GM21360 (cell line): ENCODE results near the gene PTK6.

Experiments
- ATAC-seq: cut with Tn5 transposase; IDR thresholded peaks from one replicate; pipeline ENCODE4 v1.9.1; 2021; ENCODE audit warnings: mild to moderate bottlenecking, moderate library complexity; ENCODE audit not compliant: unreplicated experiment

The PTK6 gene

DNA sequence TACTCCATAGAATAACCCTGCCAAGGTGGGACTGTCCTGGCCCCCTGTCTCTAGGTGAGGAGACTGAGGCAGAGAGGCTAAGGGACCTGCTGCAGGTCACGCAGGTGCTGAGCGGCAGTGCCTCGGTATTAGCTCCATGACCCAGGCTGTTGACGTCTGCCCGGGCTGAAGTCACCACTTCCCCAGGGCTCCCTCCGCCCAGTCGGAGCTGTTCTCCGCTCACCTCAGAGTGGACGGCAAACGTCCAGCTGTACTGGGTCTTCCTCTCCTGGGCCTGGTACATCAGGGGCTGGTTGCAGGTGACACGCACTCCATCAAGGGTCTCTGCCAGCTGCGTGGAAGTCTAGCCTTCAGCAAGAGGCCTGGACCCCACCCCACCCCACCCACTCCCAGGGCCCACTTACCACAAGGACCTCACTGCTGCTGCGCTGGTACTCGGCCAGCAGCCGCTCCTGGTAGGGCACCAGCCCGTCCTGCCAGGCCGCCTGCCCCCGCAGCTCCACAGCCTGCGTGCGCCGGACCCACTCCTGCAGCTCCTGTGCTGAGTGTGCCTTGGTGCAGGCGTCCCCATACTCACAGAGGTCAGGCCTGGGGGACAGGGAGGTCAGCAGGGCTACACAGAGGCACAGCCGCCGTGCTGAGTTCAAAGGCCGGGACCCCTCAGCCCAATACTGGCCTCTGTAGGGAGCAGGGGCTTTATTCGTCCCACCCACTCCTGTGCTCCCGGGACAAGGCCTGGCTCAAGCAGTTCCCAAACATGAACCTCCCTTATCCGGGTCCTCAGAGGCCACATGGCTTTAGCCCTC lies 33.3 kb upstream of the PTK6 start:
- no peak for ATAC-seq

DNA sequence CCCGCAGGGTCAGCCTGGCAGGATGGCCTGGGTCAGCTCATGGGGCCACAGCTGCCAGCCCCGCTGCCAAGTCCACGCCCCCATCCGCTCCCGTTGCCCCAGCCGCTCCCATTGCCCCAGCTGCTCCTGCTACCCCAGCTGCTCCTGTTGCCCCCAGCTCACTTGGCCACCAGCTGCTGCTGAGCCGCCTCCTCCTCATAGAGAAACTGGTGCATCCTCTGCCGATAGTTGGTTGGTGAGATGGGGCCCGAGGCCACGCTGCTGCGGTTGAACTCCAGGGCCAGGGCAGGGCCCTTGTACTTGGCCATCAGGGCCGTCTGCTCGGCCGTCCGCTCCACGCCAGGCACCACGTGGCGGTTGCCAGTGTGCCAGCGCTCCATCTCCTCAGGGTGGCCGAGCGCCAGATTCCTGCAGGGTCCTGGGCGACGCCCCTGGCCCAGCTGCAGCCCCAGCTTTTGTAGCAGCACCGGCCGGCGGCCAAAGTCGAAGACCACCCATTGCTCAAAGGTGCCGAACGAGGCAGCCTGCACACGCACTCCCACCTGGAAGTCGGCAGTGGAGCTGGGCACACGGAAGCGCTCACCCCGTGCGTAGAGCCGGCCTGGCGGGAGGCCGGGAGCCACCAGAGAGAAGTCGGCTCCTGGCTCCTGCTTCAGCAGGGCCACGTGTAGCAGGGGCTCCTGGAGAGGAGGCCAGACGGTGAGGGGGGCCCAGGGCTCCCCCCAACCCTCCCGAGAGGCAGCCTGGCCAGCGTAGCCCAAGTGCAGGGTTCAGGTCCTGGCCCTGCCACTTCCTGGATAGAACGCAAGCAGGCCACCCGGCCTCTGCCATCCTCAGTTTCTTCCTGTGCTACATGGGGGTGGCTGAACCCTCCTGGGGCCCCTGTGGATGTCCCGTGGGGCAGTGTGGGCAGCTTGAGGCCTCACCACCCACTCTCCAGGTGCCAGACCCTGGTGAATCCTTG lies 32.1 kb upstream of the PTK6 start:
- no peak for ATAC-seq

DNA sequence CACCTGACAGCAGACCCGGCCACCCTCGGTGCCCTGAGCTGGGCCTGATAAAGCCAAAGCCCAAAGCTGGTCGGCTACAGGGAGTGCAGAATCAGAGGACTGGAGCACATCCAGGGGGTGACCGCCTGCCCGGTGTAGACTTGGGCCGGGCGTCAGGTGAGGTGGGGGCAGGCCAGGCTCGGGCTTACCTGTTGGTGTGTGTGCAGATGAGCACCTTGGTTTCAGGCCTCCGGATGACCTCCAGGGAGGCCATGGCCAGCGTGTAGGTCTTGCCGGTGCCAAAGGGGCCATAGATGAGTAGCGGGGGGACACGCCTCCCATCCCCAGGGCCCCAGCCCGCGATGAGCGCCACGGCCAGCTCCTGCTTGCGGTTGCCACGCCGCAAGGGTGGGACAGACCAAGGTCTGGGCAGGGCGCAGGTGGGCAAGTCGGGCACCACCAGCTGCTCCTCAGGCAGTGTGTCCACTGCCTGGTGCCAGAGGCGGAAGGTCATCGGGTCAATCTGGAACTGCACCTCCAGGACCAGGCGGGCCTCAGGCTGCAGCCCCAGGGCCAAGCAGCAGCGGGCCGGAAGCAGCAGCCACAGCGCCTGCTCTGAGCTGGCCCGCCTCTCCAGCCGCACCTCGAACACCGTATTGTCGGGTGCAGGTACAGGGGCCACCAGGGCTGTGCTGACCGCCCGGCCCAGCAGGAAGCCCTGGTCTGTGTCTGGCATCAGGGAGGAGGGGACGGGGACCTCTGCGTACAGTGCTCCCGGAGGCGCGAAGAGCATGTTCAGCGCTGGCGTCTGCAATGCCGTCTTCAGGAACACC lies 31.2 kb upstream of the PTK6 start:
- peak; percentile 5 for ATAC-seq

DNA sequence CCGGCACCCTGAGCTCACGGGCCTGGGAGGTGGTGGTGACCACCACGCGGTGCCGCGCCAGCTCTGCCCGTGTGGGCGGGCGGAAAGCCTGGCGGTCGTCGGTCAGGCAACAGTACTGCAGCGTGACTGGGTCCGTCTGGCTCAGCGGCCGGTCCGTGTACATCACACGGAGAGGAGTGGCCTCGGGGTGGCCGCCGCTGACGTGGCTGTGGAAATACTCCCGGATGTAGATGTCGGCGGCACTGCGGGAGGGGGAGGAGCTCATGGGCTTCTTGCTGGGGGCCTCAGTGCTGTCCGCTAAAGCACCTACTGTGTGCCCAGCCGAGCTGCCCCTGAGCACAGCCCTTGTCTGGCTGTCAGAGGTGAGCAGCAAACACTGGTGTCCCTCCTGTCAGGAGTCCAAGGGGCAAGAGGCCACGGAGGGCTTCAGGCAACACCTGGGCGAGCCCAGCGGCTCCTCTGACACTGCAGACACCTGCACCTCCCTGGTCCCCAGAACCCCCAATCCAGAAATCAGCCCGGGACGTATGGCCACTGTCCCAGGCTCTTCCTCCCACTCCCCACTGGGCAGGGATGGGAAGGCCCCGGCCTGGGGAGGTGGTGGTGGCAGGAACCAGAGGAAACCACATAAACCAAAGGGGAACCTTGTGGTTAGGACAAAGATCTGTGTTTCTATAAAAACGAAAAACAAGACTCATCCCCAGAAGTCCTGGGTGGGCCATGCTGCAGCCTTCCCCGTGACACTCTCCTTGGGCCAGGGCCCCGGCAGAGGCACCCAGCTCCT lies 30.4 kb upstream of the PTK6 start:
- ATAC-seq: peak; percentile 63

DNA sequence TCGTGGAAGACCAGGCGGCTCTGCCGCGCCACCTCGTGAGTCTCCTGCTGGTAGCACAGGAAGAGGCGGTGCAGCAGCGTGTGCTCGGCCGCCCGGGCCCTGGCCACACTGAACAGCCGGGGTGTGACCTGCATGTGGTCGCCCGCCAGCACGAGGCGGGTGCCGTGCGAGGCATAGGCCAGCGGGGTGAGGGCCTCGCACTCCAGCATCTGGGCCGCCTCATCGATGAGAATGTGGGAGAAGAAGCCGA lies 29.9 kb upstream of the PTK6 start:
- ATAC-seq: no peak

DNA sequence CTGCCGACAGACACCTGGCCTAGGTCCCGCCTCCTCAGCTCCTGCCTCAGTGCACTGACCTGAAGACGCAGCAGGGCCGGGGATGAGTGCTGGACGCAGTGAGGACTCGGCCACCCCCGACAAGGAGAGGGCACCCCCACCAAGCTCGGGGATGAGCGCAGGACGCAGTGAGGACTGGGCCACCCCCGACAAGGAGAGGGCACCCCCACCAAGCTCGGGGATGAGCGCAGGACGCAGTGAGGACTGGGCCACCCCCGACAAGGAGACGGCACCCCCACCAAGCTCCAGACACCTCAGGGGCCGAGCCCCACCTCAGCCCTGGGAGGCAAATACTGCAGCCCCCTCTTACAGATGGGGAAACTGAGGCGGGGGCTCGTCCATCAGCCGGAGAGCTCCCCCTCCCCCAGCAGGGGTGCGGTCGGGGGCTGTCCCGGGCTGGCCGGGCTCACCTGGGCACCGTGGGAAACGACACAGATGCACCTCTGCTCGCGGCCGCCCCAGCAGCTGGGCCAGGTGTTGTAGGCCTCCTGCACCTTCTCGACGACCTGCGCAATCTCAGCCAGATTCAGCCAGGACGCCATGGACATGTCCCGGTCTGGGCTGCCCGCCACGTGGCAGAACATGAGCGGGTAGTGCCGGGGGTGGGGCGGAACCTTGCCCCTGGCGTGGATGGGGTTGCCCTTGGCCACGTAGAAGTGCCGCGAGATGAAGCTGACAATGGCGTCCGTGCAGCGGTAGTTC lies 29.4 kb upstream of the PTK6 start:
- ATAC-seq: no peak

DNA sequence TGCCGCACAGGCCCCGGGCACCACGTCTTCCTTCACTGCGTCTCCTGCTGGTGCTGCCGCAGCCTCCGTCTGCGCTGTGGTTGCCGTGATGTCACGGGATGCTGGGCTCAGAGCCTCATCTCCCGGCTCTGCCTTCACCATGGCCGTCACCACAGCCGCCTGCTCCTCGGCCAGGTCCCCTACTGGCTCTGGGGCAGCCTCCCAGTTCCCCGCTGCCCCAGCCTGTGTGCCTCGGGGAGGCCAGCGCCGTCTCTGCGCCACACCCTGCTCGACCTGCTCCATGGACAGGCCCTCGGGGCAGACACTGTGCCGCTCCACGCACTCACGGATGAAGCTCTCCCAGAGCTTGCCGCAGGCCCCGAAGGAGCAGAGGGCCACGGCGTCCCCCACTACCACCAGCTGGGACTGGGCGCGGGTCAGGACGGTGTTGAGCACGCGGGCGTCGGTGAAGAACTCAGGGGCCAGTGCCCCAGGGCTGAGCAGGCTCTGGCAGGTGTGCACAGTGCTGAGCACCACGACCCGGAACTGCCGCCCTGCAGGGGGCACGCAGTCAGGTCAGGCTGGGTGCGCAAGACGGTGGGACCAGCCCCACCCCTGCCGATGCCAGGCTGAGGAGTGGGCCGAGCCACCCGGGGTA lies 28.6 kb upstream of the PTK6 start:
- ATAC-seq: no peak

DNA sequence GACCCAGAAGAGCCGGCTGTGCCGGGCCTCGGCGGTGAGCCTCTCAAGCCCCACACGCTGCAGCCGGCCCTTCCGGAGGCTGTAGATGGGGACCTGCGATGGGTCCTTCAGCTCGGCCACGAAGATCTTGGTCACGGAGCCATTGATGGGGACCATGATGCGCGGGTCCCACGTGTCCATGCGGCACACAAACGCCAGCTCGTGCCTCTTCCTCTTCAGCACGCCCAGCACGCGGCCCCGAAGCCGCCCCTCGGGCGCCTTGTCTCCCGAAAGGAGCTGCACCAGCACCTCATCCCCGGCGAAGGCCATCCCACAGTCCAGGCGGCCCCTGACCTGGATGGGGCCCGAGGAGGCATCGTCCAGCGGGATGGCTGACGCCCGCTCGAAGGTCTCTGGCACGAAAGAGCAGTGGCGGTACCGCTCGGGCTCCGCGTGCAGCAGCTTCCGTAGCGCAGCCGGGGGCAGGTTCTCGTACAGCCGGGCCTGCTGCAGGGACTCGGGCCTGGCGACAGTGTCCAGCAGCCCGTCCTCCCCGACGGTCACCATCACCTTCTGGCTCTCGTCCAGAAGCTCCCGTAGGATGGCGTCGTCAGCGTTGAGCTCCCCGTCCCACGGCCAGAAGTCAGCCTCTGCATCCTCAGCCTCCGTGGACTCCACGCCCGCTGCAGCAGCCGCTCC lies 28.0 kb upstream of the PTK6 start:
- no peak for ATAC-seq

DNA sequence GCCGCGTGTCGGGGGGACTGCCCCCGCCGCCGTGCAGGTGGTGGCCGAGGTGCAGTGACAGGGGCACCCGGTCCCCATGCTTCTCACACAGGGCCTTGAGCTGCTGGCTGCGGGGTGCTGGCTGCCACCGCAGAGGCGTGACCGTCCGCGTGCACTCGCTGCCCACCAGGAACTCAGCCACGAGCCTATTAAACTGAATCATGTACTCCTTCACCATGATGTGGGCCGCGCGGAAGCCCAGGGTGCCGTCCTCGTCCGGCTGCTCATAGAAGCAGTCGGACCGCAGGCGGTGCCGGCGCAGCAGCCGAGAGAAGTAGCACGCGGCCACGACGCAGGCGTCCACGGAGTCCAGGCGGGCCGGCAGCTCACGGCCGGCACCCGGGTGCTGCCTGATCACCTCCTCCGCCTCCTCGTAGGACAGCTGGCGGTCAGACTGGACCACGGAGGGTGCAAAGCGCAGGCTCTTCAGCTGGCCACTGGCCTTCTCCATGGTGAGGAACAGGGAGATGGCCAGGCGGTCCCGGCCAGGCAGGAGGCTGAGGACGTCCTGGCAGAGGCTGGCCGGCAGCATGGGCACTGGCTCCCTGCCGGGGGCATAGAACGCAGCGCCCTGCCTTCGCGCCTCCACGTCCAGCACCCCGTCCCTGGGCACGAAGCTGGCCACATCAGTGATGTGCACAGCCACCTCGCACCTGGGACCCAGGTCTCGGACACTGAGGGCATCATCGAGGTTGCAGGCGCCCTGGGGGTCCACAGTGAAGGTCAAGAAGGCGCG lies 27.0 kb upstream of the PTK6 start:
- ATAC-seq: no peak

DNA sequence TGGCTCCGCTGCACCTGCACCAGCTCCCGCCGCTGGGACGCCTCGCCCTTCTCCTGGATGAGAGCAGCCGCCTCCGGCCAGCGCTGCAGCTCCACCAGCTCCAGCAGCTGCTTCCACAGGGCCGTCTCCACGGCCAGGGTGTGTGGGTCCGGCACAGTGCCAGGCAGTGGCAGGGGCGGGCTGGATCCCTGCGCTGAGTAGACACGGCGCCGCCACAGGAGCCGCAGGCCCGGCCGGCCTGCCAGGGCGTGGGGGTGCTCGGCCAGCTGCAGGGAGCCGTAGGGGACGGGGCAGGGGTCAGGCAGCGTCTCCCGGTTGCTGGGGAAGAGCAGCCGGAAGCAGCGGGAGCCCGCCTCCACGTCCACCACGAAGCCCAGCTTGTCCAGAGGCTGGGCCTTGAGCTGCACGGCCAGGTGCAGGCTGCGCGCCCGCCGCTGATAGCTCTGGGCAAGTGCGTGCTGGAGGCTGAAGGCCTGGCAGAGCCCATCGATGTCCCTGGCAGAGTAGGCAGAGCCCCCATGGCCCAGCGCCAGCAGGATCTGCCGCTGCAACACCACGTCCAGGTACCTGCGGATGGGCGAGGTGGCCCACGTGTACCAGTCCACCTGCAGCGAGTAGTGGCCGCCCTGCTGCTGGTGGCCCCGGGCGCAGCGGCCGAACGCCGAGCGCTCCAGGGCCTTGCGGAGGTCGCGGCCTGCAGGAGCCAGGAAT lies 26.2 kb upstream of the PTK6 start:
- no peak for ATAC-seq

DNA sequence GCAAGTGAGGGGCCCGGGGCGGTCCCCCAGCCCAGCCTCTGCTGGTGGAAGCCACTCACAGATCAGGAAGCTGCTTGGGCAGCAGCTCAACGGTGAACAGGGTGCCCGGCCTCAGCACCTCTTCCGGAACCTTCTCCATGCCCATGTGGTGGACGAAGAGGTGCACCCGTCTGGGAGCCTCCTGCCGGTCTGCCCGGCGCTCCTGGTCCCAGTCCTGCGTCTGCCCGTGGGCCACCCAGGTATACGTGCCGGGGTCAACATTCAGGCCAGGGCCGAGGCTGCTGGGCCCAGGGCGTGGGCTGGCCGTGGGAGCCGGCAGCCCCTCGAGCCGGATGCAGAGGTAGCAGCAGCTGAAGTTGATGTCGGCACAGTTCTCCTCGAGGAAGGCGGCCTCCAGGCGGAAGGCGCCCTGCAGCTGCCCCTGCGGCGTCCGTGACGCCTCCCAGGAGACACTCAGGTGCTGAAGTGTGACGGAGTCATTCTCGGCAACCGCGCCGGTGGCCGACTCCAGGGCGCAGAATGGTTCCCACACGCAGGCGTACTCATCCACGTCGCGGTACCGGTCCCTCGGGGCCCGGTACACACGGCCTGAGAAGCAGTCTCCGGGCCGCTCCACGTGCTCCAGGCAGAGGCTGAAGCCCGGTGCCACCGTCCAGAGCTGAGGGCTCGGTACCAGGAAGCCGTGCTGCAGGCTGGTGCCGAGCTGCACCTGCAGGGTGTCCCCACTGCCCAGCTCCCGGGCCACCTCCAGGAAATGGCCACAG lies 25.5 kb upstream of the PTK6 start:
- no peak for ATAC-seq

DNA sequence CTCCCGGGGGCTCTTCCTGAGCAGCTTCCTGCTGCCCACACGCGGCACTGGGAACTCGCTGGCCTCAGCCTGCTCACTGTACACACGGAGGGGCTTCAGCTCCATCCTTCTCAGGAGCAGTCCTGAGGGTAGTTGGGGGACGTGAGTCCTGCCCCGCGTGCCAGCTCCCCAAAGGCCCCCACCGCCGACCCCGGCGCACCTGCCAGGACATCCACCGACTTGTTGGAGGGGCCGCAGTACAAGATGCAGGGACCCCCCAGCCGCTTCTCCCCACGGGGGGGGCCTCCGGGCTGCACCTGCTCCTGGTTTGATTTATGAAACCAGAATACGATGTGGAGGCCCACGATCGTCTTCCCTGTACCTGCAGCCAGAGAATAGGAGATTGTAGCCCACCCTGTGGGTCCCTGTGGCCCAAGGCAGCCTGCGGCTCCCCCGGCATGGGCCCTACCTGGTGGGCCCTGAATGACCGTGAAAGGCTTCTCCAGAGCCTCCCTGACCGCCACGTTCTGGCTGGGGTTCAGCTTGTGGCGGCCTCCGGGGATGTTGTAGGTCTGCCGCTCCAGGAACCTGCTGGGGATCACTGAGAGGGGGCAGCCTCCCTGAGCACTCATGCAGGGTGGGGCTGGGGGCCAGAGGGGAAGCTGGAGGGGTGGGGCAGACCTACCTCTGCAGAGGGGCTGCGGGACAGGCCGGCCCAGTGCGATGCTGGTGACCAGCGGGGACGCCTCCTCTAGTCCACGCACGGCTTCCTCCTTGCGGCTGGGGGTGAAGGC lies 24.6 kb upstream of the PTK6 start:
- no peak for ATAC-seq

DNA sequence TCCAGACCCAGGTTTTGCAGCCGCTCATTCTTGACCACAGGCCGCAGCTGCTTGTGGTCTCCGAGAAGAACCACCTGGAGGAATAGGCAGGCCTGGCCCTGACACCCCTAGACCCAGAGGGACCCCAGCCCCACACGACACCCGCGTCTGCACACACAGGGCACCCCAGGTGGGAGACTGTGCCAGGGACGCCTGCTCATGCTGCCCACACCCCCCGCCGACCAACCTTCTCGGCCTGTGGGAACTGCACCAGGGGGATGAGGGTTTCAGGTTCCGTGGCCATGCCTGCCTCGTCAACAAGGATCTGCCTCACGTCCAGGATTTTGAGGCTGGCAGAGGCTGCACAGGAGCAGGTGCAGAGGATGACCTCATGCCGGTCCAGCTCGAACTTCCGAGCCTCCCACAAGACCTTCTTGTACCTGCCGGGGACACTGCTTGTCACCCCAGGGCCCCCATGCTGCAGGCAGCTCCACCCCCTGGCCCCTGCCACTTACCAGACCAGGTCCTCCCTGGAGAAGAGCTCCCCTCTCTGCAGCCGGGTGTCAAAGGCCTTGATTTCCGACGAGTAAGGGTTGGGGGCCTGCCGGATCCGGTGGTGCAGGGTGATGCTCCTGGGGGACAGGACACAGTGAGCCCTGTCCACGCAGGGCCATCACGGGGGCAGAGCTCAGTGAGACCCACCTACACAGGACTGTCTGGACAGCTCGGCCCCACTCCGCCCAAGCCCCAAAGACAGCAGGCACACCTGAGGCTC lies 23.9 kb upstream of the PTK6 start:
- no peak for ATAC-seq

DNA sequence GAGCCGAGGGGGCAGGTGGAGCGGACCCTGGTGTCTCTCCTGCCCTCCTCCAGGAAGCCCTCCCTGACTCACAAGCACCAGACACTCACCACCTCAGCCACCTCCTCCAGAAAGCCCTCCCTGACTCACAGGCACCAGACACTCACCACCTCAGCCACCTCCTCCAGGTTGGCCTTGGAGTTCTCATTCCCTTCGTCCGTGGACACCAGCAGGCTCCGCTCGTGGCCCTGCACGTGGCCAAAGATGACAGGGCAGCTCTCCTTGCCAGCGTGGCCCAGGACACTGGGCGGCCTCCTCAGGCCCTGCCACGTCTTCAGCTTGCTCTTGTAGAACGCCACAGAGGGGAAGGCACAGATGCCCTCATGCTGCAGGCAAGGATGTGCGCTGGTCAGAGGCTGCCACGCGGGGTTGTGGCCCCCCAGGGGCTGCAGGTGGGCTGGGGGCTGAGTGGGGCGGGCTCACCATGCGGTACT lies 23.2 kb upstream of the PTK6 start:
- ATAC-seq: no peak
